HepG2 (cell line): ENCODE measurements around the gene HSPB6. TPM values are rescaled to one million over a fixed set of nuclear protein-coding genes. Genes with fewer than 3 reads are reported as not detected.

Experiments
- ARID4A ChIP-seq: sonication (generic); formaldehyde crosslinking; IDR thresholded peaks from 2 replicates; pipeline ENCODE4 v1.5.0; 2020; ENCODE audit warnings: mild to moderate bottlenecking, missing genetic modification reagents, borderline replicate concordance
- EED ChIP-seq: sonication (generic); formaldehyde crosslinking; IDR thresholded peaks from 2 replicates; pipeline ENCODE4 v1.5.0; 2020; ENCODE audit warnings: mild to moderate bottlenecking, missing genetic modification reagents
- HMGA1 ChIP-seq: sonication (generic); formaldehyde crosslinking; conservative IDR thresholded peaks from 2 replicates; pipeline ENCODE4 v1.4.0; 2020; ENCODE audit warnings: missing genetic modification reagents
- JDP2 ChIP-seq: sonication (generic); formaldehyde crosslinking; IDR thresholded peaks from 2 replicates; pipeline ENCODE4 v1.8.1; 2022; ENCODE audit warnings: missing genetic modification reagents, borderline replicate concordance
- LCORL ChIP-seq, 2 experiments: fragments of 450-650 bp in 1 of 2; sonication (generic) in 1 of 2; formaldehyde crosslinking in 1 of 2; IDR thresholded peaks; 2 replicates each; pipeline versions ENCODE4 v1.5.0 to v1.6.1; 2017 to 2020; ENCODE audit warnings: antibody characterized with exemption in 1 of 2, missing genetic modification reagents in 1 of 2
- LRRFIP1 ChIP-seq: sonication (generic); formaldehyde crosslinking; conservative IDR thresholded peaks from 2 replicates; pipeline ENCODE4 v1.4.0; 2020; ENCODE audit warnings: missing genetic modification reagents
- POLR2G ChIP-seq: fragments of 200-400 bp; formaldehyde crosslinking; IDR thresholded peaks from 2 replicates; pipeline ENCODE4 v1.6.1; 2018; ENCODE audit warnings: mild to moderate bottlenecking, low read depth, low read length, moderate library complexity
- PRMT3 ChIP-seq: sonication (generic); formaldehyde crosslinking; IDR thresholded peaks from 2 replicates; pipeline ENCODE4 v1.8.1; 2022; ENCODE audit warnings: low read depth, mild to moderate bottlenecking, moderate library complexity, missing genetic modification reagents, borderline replicate concordance
- PRPF4 ChIP-seq: fragments of 200-400 bp; formaldehyde crosslinking; IDR thresholded peaks from 2 replicates; pipeline ENCODE4 v1.6.1; 2016; ENCODE audit warnings: low read length, low read depth; ENCODE audit not compliant: poor library complexity, severe bottlenecking
- SP1 ChIP-seq, 2 experiments: fragments of 450-650 bp in 1 of 2; sonication (generic) in 1 of 2; formaldehyde crosslinking in 1 of 2; IDR thresholded peaks; 2 replicates each; pipeline versions ENCODE4 v1.4.0 to v1.6.1; 2016 to 2020; ENCODE audit warnings: missing genetic modification reagents in 1 of 2
- TCF7L2 ChIP-seq: IDR thresholded peaks from 2 replicates; pipeline ENCODE4 v1.6.1; 2011; ENCODE audit warnings: mild to moderate bottlenecking, low read depth, low read length, moderate library complexity
- ZEB1 ChIP-seq: IDR thresholded peaks from 2 replicates; pipeline ENCODE4 v1.6.1; 2012; ENCODE audit warnings: mild to moderate bottlenecking, low read depth, inconsistent platforms; ENCODE audit not compliant: insufficient replicate concordance
- ZNF121 ChIP-seq: sonication (generic); formaldehyde crosslinking; IDR thresholded peaks from 2 replicates; pipeline ENCODE4 v1.5.0; 2020; ENCODE audit warnings: mild to moderate bottlenecking, missing genetic modification reagents
- ZNF556 ChIP-seq: sonication (generic); formaldehyde crosslinking; IDR thresholded peaks from 2 replicates; pipeline ENCODE4 v1.4.0; 2020; ENCODE audit warnings: mild to moderate bottlenecking, missing genetic modification reagents, borderline replicate concordance
- ZNF724P ChIP-seq: sonication (generic); formaldehyde crosslinking; IDR thresholded peaks from 2 replicates; pipeline ENCODE4 v1.8.0; 2022; ENCODE audit warnings: missing genetic modification reagents, borderline replicate concordance
- ZNF780A ChIP-seq: sonication (generic); formaldehyde crosslinking; IDR thresholded peaks from 2 replicates; pipeline ENCODE4 v1.8.0; 2022; ENCODE audit warnings: mild to moderate bottlenecking, missing genetic modification reagents, moderate library complexity
- polyA plus RNA-seq, 8 experiments: library from polyadenylated mRNA; depleted of rRNA in 3 of 8; stranded (reverse) in 7 of 8; unstranded in 1 of 8; fragments of >200 nt; fragmentation: Illumina TruSeq in 4 of 8; extraction: Trizol in 4 of 8; gene quantifications; 2 replicates each; pipeline versions ENCODE4 v1.2.1 to v1.2.3, GENCODE V29; 2011 to 2016; ENCODE audit warnings: low read depth in 4 of 8, missing spikeins in 1 of 8, mixed read lengths in 1 of 8; ENCODE audit not compliant: insufficient read depth in 1 of 8
- total RNA-seq, 5 experiments: library from RNA; depleted of rRNA; stranded (reverse); fragments of >200 nt; fragmentation: Illumina TruSeq; extraction: Trizol; gene quantifications; 2 replicates each; pipeline ENCODE4 v1.2.3, GENCODE V29; 2016; ENCODE audit warnings: low read depth in 1 of 5
- TF ChIP-seq, protein P1 (sequence below): sonication (generic); formaldehyde crosslinking; IDR thresholded peaks from 2 replicates; pipeline ENCODE4 v1.4.0; 2020; ENCODE audit warnings: missing genetic modification reagents

Gene HSPB6
- total and polyA plus RNA-seq, 2 of the 13 experiments (the other 11 are each of a cell fraction or from before 2014, with no cell fraction given), result 0.18 TPM; not detected in 1

DNA sequence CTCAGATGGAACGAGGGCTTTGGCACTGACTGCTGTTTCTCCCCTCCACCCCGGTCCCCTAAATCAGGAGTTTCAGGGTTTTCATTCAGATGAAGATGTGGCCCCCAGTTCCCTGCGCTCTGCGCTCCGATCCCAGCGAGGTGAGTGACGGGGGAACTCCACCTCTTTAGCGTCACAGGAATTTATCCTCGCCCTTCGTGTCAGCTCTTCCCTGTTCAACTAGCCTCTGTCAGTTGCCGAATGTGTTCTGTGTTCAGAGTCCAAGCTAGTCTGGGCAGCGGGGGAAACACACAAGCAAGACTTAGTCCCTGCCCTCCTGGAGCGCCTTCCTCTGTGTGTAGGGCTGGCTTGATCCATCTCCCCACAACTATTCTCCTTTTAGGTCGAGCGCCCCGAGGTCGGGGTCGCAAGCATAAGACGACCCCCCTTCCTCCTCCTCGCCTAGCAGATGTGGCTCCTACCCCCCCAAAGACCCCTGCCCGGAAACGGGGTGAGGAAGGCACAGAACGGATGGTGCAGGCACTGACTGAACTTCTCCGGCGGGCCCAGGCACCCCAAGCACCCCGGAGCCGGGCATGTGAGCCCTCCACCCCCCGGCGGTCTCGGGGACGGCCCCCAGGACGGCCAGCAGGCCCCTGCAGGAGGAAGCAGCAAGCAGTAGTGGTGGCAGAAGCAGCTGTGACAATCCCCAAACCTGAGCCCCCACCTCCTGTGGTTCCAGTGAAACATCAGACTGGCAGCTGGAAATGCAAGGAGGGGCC lies 37.2 kb downstream of the HSPB6 start (continued):
- TF ChIP-seq LCORL (IDR thresholded peaks at IDR 0.05) (no peak), LCORL (CRISPR knock-in tag; IDR thresholded peaks at IDR 0.05) (peak; percentile 70), POLR2G (no peak; the same call in 1 of the 2 replicates), ZNF121 (CRISPR knock-in tag) (no peak), SP1 (IDR thresholded peaks at IDR 0.05) (no peak), SP1 (CRISPR knock-in tag; IDR thresholded peaks at IDR 0.05) (no peak; the same call in 1 of the 2 replicates), ZEB1 (no peak), ARID4A (CRISPR knock-in tag) (peak; percentile 63), ZNF724P (CRISPR knock-in tag) (no peak), PRPF4 (no peak), ZNF556 (CRISPR knock-in tag) (0 out of 2 replicates have a peak, but pooled peaks have one; percentile 26), HMGA1 (CRISPR knock-in tag) (no peak), ZNF780A (CRISPR knock-in tag) (no peak), TCF7L2 (no peak), LRRFIP1 (no peak), PRMT3 (CRISPR knock-in tag) (no peak), JDP2 (CRISPR knock-in tag) (no peak), EED (CRISPR knock-in tag) (no peak)
- TF ChIP-seq, protein P1, sequence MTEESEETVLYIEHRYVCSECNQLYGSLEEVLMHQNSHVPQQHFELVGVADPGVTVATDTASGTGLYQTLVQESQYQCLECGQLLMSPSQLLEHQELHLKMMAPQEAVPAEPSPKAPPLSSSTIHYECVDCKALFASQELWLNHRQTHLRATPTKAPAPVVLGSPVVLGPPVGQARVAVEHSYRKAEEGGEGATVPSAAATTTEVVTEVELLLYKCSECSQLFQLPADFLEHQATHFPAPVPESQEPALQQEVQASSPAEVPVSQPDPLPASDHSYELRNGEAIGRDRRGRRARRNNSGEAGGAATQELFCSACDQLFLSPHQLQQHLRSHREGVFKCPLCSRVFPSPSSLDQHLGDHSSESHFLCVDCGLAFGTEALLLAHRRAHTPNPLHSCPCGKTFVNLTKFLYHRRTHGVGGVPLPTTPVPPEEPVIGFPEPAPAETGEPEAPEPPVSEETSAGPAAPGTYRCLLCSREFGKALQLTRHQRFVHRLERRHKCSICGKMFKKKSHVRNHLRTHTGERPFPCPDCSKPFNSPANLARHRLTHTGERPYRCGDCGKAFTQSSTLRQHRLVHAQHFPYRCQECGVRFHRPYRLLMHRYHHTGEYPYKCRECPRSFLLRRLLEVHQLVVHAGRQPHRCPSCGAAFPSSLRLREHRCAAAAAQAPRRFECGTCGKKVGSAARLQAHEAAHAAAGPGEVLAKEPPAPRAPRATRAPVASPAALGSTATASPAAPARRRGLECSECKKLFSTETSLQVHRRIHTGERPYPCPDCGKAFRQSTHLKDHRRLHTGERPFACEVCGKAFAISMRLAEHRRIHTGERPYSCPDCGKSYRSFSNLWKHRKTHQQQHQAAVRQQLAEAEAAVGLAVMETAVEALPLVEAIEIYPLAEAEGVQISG, result peak; percentile 31; the same call in 1 of the 2 replicates
